ENCODE measurements around the gene SGTA.

- TF ChIP-seq POLR2AphosphoS5 (IDR thresholded peaks at IDR 0.05; ENCODE audit: low read depth, low read length): no peak
- no peak for TF ChIP-seq SIN3A (IDR thresholded peaks at IDR 0.05; ENCODE audit: borderline replicate concordance, insufficient read depth, low read length)
These were observed 15.1 kb upstream of the SGTA start for GRCh38 chr19:2798158-2798685.

All from PFSK-1 (cell line).